Heart right ventricle (tissue), 16 donors: ENCODE data around the gene ZNF503. TPM values are rescaled to one million over a fixed set of nuclear protein-coding genes. Genes with fewer than 3 reads are reported as not detected.

ENCODE experiments used
- ATAC-seq, 8 donors: fragments of 200-7000 bp; cut with Tn5 transposase; one replicate each; pipeline ENCODE4 v1.9.1; 2020; ENCODE audit warnings: mild to moderate bottlenecking in 8 of 8, moderate library complexity in 8 of 8, moderate number of reproducible peaks in 1 of 8
- DNase-seq, 2 donors: peaks; one replicate each; pipeline ENCODE4 v3.0.0-alpha.2; 2020
- H3K27ac ChIP-seq, 10 donors: fragments of 200-600 bp; sonication (generic) in 2 of 10; one replicate each; pipeline versions ENCODE4 v1.5.0 to v1.8.0; 2020 to 2022; ENCODE audit warnings: mild to moderate bottlenecking in 3 of 10
- H3K27me3 ChIP-seq, 7 donors: fragments of 200-600 bp; one replicate each; pipeline ENCODE4 v1.8.0; 2021 to 2022; ENCODE audit warnings: mild to moderate bottlenecking in 2 of 7
- H3K36me3 ChIP-seq, 9 donors: fragments of 200-600 bp; sonication (generic) in 1 of 9; one replicate each; pipeline versions ENCODE4 v1.5.0 to v1.8.0; 2020 to 2022; ENCODE audit warnings: mild to moderate bottlenecking in 2 of 9
- H3K4me1 ChIP-seq, 9 donors: fragments of 200-600 bp; sonication (generic) in 1 of 9; one replicate each; pipeline versions ENCODE4 v1.5.0 to v1.8.0; 2020 to 2022; ENCODE audit warnings: mild to moderate bottlenecking in 4 of 9
- H3K4me3 ChIP-seq, 10 donors: fragments of 200-600 bp; sonication (generic) in 2 of 10; one replicate each; pipeline versions ENCODE4 v1.5.0 to v1.8.0; 2020 to 2022; ENCODE audit warnings: mild to moderate bottlenecking in 7 of 10, moderate library complexity in 2 of 10
- H3K9me3 ChIP-seq, 11 donors: fragments of 200-600 bp in 10 of 11; sonication (generic) in 2 of 11; one replicate each; pipeline versions ENCODE4 v1.5.0 to v1.8.0; 2013 to 2022; ENCODE audit warnings: mild to moderate bottlenecking in 2 of 11, control low read depth in 1 of 11, moderate library complexity in 1 of 11
- CTCF ChIP-seq, 9 donors: fragments of 200-600 bp; sonication (generic) in 2 of 9; IDR thresholded peaks; one replicate each; pipeline versions ENCODE4 v1.5.0 to v1.8.0; 2021 to 2022; ENCODE audit warnings: antibody characterized with exemption in 9 of 9, mild to moderate bottlenecking in 5 of 9, moderate library complexity in 1 of 9
- WGBS, 2 donors: extraction: QIAGEN DNeasy Blood & Tissue Kit; methylation state at CpG; one replicate each; pipeline ENCODE4 v1.1.7; 2013; ENCODE audit warnings: inconsistent platforms in 1 of 2; 5-methylcytosine and 5-hydroxymethylcytosine counted together
- intact Hi-C, 10 donors: fragments of 100-400 bp; cut with DNase I; formaldehyde crosslinking; loops; one replicate each; pipeline versions ENCODE4 v1.11.1 to v1.14.2; 2022
- polyA plus RNA-seq, 2 donors: library from polyadenylated mRNA; stranded (reverse); fragments of 200-250 nt; gene quantifications; one replicate each; pipeline ENCODE4 v1.2.3, GENCODE V29; 2013
- total RNA-seq, 10 donors: library from RNA; stranded (reverse); fragmentation: NEBNext Ultra II Directional in 3 of 10; extraction: Animal tissue kit (Norgen Biotek cat#: 25700) in 3 of 10; gene quantifications; one replicate each; pipeline versions ENCODE4 v1.2.1 to v1.2.4, GENCODE V29; 2021 to 2023
- donor health status: Arrhythmogenic right ventricular cardiomyopathy.
- donor health status: ischemic (EF 13 %, LVEDD 7.1; RV severe dilation, severe dysfunction).
- donor health status: healthy with polysubstance abuse.
- donor health status: DM: no; HTN: yes; CAD: no.
- donor health status: DM: no; HTN: no; CAD: no.
- donor health status: ischemic (EF 25% LVEDD 6.9; RV normal size, moderate dysfunction).
- donor health status: ischemic (EF 25% LVEDD 5.7; RV mildly dilated, moderate dysfunction).
- donor health status: healthy.
- donor health status: DM: yes; HTN: yes; CAD: no.
- donor health status: Ischemic cardiomyopathy.
- donor health status: ischemic (EF 35%, LVEDD 5.7; RV mildly dilated, moderate dysfunction).
- donor health status: nonischemic (EF 11% LVEDD 7.7; RV severe dilation, severe dysfunction).
- donor health status: DM: yes; HTN: yes; CAD: no.
- donor health status: PGD.
- donor health status: ischemic (EF 29% LVEDD 5.4; RV normal size, mild dysfunction).
- donor health status: nonischemic (EF 23%, LVEDD 6.1; RV moderate dilation, normal function).

The ZNF503 gene
- total and polyA plus RNA-seq, 12 donors: 2.5 to 9.7 (median 4.5) TPM

- peak overlapping the region; percentile 53 to 94 (median 88) for H3K4me3 ChIP-seq
- no peak for TF ChIP-seq CTCF (IDR thresholded peaks at IDR 0.05)
- no peaks in the 10 kb centered on the region for H3K36me3 ChIP-seq
- intact Hi-C loops: loop anchor here in 7 of 10 donors (5.0 to 10.0 kb wide), 22 partner anchors 137 to 1600 kb away; no protein-coding TSS in a partner anchor
- peak overlapping the region in 7 of 10 donors; percentile 23 to 99 (median 93) for H3K27ac ChIP-seq
- ATAC-seq (no peak), DNase-seq (peak in 1 of 2 donors; percentile 23)
- 22 to 33% methylated on average over 55 to 56 of the region's 56 CpGs for WGBS, 2 donors
- H3K4me1 ChIP-seq: peaks cover 2 to 64% (median 54%) of the 10 kb centered on the region in 9 donors
- H3K27me3 ChIP-seq: peaks cover 0 to 85% (median 24%) of the 10 kb centered on the region in 7 donors
- no peaks in the 10 kb centered on the region for H3K9me3 ChIP-seq
These were observed 3.4 kb upstream of the ZNF503 start for GRCh38 chr10:75404815-75405597.

GRCh38 chr10:75403939-75404814 is 2.6 kb upstream of the ZNF503 start:
- Histone ChIP-seq H3K9me3 (no peaks in the 10 kb centered on the region), H3K36me3 (peaks cover 0 to 6% (median 0%) of the 10 kb centered on the region in 9 donors), H3K4me1 (peaks cover 5 to 65% (median 56%) of the 10 kb centered on the region in 9 donors), H3K4me3 (peak overlapping the region; percentile 53 to 94 (median 88)), H3K27ac (peak overlapping the region in 9 of 10 donors; percentile 87 to 99 (median 94)), H3K27me3 (peaks cover 0 to 78% (median 24%) of the 10 kb centered on the region in 7 donors)
- TF ChIP-seq CTCF (IDR thresholded peaks at IDR 0.05): no peak
- 7 to 17% methylated on average over 58 of the region's 58 CpGs for WGBS, 2 donors
- intact Hi-C loops: loop anchor here in 7 of 10 donors (2.0 to 10.0 kb wide), 23 partner anchors 138 to 1601 kb away; no protein-coding TSS in a partner anchor
- ATAC-seq (no peak), DNase-seq (peak; percentile 11 to 26)

GRCh38 chr10:75403144-75403938 is 1.8 kb upstream of the ZNF503 start:
- H3K27ac ChIP-seq: peak overlapping the region; percentile 85 to 99 (median 94)
- peaks cover 5 to 68% (median 49%) of the 10 kb centered on the region in 9 donors for H3K4me1 ChIP-seq
- intact Hi-C loops: loop anchor here in 7 of 10 donors (2.0 to 10.0 kb wide), 23 partner anchors 139 to 1601 kb away; no protein-coding TSS in a partner anchor
- H3K4me3 ChIP-seq: peak overlapping the region; percentile 53 to 94 (median 88)
- peaks cover 0 to 69% (median 29%) of the 10 kb centered on the region in 7 donors for H3K27me3 ChIP-seq
- TF ChIP-seq CTCF (IDR thresholded peaks at IDR 0.05): no peak
- peaks cover 0 to 14% (median 6%) of the 10 kb centered on the region in 9 donors for H3K36me3 ChIP-seq
- H3K9me3 ChIP-seq: no peaks in the 10 kb centered on the region
- no peak for ATAC-seq
- DNase-seq: peak; percentile 29 to 41
- 1% methylated on average over 56 of the region's 56 CpGs for WGBS, 2 donors
